Body of pancreas (tissue), 4 donors: ENCODE results near the gene SREBF1. TPM values are rescaled to one million over a fixed set of nuclear protein-coding genes. Genes with fewer than 3 reads are reported as not detected.

Experiments used
- ATAC-seq: fragments of 150-250 bp; one replicate; pipeline ENCODE4 v1.9.1; 2016
- DNase-seq, 4 donors: peaks; one replicate each; pipeline ENCODE4 v3.0.0-alpha.2; 2019
- H3K27ac ChIP-seq, 4 donors: fragments of 200-600 bp; sonication (generic); 1 replicate in 3 of 4; 2 replicates in 1 of 4; pipeline versions ENCODE4 v1.5.1 to v1.6.1; 2016 to 2019; ENCODE audit warnings: mild to moderate bottlenecking in 1 of 4, mixed read lengths in 1 of 4, moderate library complexity in 1 of 4
- H3K27me3 ChIP-seq, 2 donors: fragments of 200-600 bp; sonication (generic); one replicate each; pipeline ENCODE4 v1.6.0; 2016; ENCODE audit warnings: mild to moderate bottlenecking in 1 of 2
- H3K36me3 ChIP-seq, 2 donors: fragments of 200-600 bp; sonication (generic); replicated peaks in 1 of 2; 2 replicates each; pipeline ENCODE4 v1.5.1; 2016; ENCODE audit warnings: low read depth in 2 of 2; ENCODE audit not compliant: insufficient read depth in 1 of 2
- H3K4me1 ChIP-seq: fragments of 200-600 bp; sonication (generic); one replicate; pipeline ENCODE4 v1.6.0; 2016
- H3K4me3 ChIP-seq, 2 donors: fragments of 200-600 bp; sonication (generic); 1 replicate in 1 of 2; 2 replicates in 1 of 2; pipeline ENCODE4 v1.5.1; 2016 to 2019
- H3K9me3 ChIP-seq, 3 donors: fragments of 200-600 bp; sonication (generic); 1 replicate in 2 of 3; 2 replicates in 1 of 3; pipeline ENCODE4 v1.5.1; 2016
- POLR2A ChIP-seq, 3 donors: fragments of 450-650 bp; IDR thresholded peaks; one replicate each; pipeline ENCODE4 v1.6.1; 2016; ENCODE audit warnings: antibody characterized with exemption in 3 of 3, mild to moderate bottlenecking in 2 of 3
- WGBS, 2 donors: methylation state at CpG; one replicate each; pipeline ENCODE4 v1.1.5; 2017; 5-methylcytosine and 5-hydroxymethylcytosine counted together
- intact Hi-C: fragments of 100-400 bp; cut with DNase I; formaldehyde crosslinking; loops from one replicate; pipeline ENCODE4 v1.15.1; 2023
- total RNA-seq, 2 donors: library from RNA; depleted of rRNA; stranded (reverse); fragments of >200 nt; gene quantifications; one replicate each; pipeline ENCODE4 v1.1.0, GENCODE V29; 2016
- TF ChIP-seq, protein P1 (sequence below), 7 experiments: fragments of 450-650 bp in 4 of 7; fragments of 200-600 bp in 3 of 7; sonication (generic) in 3 of 7; IDR thresholded peaks; one replicate each; pipeline ENCODE4 v1.5.1; 2016 to 2019; ENCODE audit warnings: antibody characterized with exemption in 7 of 7

The SREBF1 gene
- total RNA-seq, 2 donors from 2014 or later = 22.3 to 88.0 TPM

DNA sequence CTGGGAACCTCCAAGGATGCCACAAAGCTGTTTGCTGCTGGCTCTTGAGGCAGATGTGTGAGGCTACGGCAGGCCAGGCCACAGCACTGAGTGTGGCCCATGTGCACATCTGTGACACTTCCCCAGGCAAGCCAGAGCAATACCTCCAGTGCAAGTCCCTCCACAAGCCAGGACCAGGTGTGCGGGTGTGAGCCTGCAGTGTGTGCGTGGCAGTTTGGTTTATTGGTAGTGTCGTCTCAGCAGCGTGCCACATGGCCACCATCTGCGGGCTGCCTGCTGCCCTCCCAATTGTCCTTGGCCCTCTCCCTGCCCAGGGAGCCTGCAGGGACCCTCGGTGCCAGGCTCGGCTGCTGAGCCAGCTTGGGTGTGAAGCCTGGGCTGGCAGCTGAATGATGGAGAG lies 9.9 kb upstream of the SREBF1 start:
- Histone ChIP-seq H3K27ac (no peak overlapping the region), H3K27me3 (no peaks in the 10 kb centered on the region), H3K9me3 (no peaks in the 10 kb centered on the region), H3K36me3 (no peaks in the 10 kb centered on the region), H3K4me1 (peaks cover 31% of the 10 kb centered on the region), H3K4me3 (no peak overlapping the region)
- WGBS, 2 donors = 89 to 98% methylated on average over 8 of the region's 8 CpGs
- intact Hi-C loops = loop anchor here (5.0 kb wide), 1 partner anchor 34 kb away; no protein-coding TSS in a partner anchor
- ATAC-seq = no peak
- no peak for DNase-seq
- no peak for TF ChIP-seq POLR2A (IDR thresholded peaks at IDR 0.05)
- TF ChIP-seq, protein P1, sequence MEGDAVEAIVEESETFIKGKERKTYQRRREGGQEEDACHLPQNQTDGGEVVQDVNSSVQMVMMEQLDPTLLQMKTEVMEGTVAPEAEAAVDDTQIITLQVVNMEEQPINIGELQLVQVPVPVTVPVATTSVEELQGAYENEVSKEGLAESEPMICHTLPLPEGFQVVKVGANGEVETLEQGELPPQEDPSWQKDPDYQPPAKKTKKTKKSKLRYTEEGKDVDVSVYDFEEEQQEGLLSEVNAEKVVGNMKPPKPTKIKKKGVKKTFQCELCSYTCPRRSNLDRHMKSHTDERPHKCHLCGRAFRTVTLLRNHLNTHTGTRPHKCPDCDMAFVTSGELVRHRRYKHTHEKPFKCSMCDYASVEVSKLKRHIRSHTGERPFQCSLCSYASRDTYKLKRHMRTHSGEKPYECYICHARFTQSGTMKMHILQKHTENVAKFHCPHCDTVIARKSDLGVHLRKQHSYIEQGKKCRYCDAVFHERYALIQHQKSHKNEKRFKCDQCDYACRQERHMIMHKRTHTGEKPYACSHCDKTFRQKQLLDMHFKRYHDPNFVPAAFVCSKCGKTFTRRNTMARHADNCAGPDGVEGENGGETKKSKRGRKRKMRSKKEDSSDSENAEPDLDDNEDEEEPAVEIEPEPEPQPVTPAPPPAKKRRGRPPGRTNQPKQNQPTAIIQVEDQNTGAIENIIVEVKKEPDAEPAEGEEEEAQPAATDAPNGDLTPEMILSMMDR (IDR thresholded peaks at IDR 0.05) = no peak

GRCh38 chr17:17846003-17846402 lies 9.2 kb upstream of the SREBF1 start:
- WGBS, 2 donors = 86 to 90% methylated on average over 2 to 8 of the region's 8 CpGs
- Histone ChIP-seq H3K36me3 (no peaks in the 10 kb centered on the region), H3K4me3 (no peak overlapping the region), H3K27ac (no peak overlapping the region), H3K4me1 (peaks cover 37% of the 10 kb centered on the region), H3K9me3 (no peaks in the 10 kb centered on the region), H3K27me3 (no peaks in the 10 kb centered on the region)
- TF ChIP-seq, protein P1 (IDR thresholded peaks at IDR 0.05) = no peak
- no peak for TF ChIP-seq POLR2A (IDR thresholded peaks at IDR 0.05)
- DNase-seq (no peak), ATAC-seq (no peak)
- intact Hi-C loops = loop anchor here (5.0 kb wide), 1 partner anchor 34 kb away; no protein-coding TSS in a partner anchor

DNA sequence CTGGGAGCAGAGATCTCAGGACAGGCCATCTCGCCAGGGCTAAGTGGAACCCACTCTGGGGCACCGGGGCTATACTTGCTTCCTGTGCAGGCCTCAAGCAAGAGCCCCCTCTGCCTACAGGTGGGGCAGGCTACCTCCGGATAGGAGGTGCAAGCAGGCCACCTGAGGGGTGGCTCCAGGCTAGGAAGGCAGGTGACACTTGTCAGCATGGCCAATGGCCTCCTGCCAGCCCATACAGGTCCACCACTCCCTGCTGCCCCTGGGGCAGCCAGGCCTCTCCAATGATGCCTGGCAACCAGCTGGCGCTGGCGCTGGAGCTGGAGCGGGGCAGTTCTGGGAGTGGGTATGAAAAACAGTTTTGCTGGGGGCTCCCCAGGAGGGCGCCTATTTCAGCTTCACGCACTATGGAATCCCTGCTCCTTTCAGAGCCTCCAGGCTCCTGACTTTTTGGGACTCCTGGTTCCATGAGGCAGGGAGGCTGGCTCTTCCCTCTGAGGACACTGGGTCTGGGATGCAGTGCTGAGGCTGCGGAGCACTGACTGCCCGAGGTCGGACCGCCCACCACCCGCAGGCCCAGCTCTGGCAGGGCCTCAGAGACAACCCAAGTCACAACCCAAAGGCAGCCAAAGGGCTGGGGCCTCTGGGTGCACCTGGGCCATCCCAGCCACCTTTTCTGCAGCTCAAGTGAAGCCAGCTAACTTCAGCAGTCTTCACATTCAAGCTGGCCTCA lies 8.4 kb upstream of the SREBF1 start:
- no peaks in the 10 kb centered on the region for H3K36me3 ChIP-seq
- no peak for ATAC-seq
- no peaks in the 10 kb centered on the region for H3K27me3 ChIP-seq
- peaks cover 42% of the 10 kb centered on the region for H3K4me1 ChIP-seq
- H3K9me3 ChIP-seq = no peaks in the 10 kb centered on the region
- intact Hi-C loops = loop anchor here (5.0 kb wide), 1 partner anchor 33 kb away; no protein-coding TSS in a partner anchor
- no peak overlapping the region for H3K27ac ChIP-seq
- TF ChIP-seq, protein P1 (IDR thresholded peaks at IDR 0.05) = no peak
- TF ChIP-seq POLR2A (IDR thresholded peaks at IDR 0.05) = no peak
- 87 to 96% methylated on average over 5 to 13 of the region's 13 CpGs for WGBS, 2 donors
- H3K4me3 ChIP-seq = no peak overlapping the region
- DNase-seq = peak in 3 of 4 donors; percentile 54 to 59 (median 57)

GRCh38 chr17:17844500-17844899 lies 7.7 kb upstream of the SREBF1 start:
- DNase-seq (no peak), ATAC-seq (no peak)
- TF ChIP-seq, protein P1 (IDR thresholded peaks at IDR 0.05) = no peak
- intact Hi-C loops = no loop called here
- Histone ChIP-seq H3K4me3 (no peak overlapping the region), H3K9me3 (no peaks in the 10 kb centered on the region), H3K36me3 (no peaks in the 10 kb centered on the region), H3K27me3 (no peaks in the 10 kb centered on the region), H3K27ac (no peak overlapping the region), H3K4me1 (peaks cover 40% of the 10 kb centered on the region)
- 98 to 100% methylated on average over 4 to 6 of the region's 6 CpGs for WGBS, 2 donors

DNA sequence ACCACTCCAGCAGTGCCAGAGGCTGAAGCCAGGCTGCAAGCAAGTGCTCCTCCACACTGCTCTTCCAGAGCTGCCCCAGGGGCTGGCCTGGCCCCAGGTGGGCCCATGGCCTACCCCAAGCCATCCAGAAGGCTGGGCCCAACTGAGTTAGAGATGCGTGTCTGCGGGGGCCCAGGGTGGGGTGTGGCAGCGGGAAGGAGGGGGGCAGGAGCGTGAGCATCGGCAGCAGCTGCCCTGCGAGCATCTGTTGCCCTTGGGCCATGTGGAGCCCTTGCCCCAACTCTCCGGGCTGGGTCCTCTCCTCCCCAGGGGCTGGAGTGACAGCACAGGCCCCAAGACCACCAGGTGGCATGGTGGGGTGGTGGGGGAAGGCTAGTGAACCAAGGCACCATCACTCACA lies 7.3 kb upstream of the SREBF1 start:
- Histone ChIP-seq H3K27ac (no peak overlapping the region), H3K9me3 (no peaks in the 10 kb centered on the region), H3K4me1 (peaks cover 40% of the 10 kb centered on the region), H3K36me3 (no peaks in the 10 kb centered on the region), H3K4me3 (no peak overlapping the region), H3K27me3 (no peaks in the 10 kb centered on the region)
- 83 to 100% methylated on average over 3 to 7 of the region's 7 CpGs for WGBS, 2 donors
- TF ChIP-seq, protein P1 (IDR thresholded peaks at IDR 0.05) = no peak
- no peak for TF ChIP-seq POLR2A (IDR thresholded peaks at IDR 0.05)
- no peak for DNase-seq
- ATAC-seq = no peak
- intact Hi-C loops = no loop called here
